NT2/D1 (cell line): ENCODE data around the gene RPL38.

Experiments used
- DNase-seq: peaks from one replicate; pipeline ENCODE4 v3.0.0-alpha.2; 2011; ENCODE audit warnings: low read depth, low spot score
- H3K27me3 ChIP-seq: 2 replicates; pipeline ENCODE4 v1.6.0; 2011; ENCODE audit warnings: mild to moderate bottlenecking; ENCODE audit not compliant: insufficient read length, insufficient read depth
- H3K36me3 ChIP-seq: 2 replicates; pipeline ENCODE4 v1.6.1; 2011; ENCODE audit warnings: mild to moderate bottlenecking, low read length, mixed read lengths; ENCODE audit not compliant: insufficient read depth, insufficient read length
- H3K4me1 ChIP-seq: 2 replicates; pipeline ENCODE4 v1.5.1; 2011; ENCODE audit not compliant: insufficient read depth, insufficient read length
- H3K4me3 ChIP-seq: 2 replicates; pipeline ENCODE4 v1.5.1; 2011; ENCODE audit warnings: low read depth; ENCODE audit not compliant: insufficient read length
- H3K9ac ChIP-seq: 2 replicates; pipeline ENCODE4 v1.6.0; 2011; ENCODE audit warnings: low read depth; ENCODE audit not compliant: insufficient read length
- H3K9me3 ChIP-seq: 2 replicates; pipeline ENCODE4 v1.5.1; 2011; ENCODE audit warnings: mild to moderate bottlenecking, low read length; ENCODE audit not compliant: insufficient read depth
- SUZ12 ChIP-seq: IDR thresholded peaks from 2 replicates; pipeline ENCODE4 v1.6.1; 2011; ENCODE audit not compliant: insufficient read length, insufficient read depth; ENCODE audit errors: extremely low read depth
- YY1 ChIP-seq: IDR thresholded peaks from 2 replicates; pipeline ENCODE4 v1.6.1; 2011; ENCODE audit not compliant: insufficient read length, insufficient read depth
- ZNF274 ChIP-seq: IDR thresholded peaks from 2 replicates; pipeline ENCODE4 v1.6.1; 2011; ENCODE audit warnings: mild to moderate bottlenecking, low read depth, low read length

RPL38 gene

DNA sequence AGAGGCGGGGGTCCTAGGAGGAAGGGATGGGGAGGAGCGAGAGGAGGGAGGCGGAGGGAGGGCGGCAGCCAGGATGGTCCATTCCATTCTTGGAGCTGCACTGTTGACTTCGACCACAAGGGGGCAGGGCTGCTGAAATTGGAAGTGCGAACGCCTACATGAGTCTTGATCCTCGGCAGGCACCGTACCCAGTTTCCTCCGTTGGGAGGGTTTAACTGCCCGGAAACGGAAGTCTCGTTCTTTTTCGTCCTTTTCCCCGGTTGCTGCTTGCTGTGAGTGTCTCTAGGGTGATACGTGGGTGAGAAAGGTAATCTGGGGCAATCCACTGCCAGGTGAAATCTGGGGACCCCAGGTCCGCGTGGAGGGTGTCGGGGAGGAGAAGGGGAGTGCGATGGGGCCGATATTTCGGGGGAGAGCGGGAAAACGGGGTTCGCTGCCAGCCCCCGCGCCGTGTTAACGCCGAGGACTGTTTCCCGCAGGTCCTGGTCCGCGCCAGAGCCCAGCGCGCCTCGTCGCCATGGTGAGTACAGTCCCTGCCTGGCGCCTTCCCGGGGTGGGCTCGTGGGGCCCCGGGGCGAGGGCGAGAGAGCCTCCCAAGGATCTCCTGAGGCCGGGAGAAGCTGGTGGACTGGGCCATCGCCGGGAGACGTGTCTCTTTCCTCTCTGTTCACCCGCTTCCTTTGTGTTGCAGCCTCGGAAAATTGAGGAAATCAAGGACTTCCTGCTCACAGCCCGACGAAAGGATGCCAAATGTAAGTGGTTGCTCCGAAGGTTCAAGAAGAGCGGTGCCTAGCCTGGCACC is at the start of gene RPL38:
Gene RPL38, plus strand, starts transcription at position 240 of the 802 bp plus-strand sequence. Its CDS starts 278 bp downstream, at position 518.
- Histone ChIP-seq H3K4me3 (peak within 1 kb of the TSS; percentile 100), H3K36me3 (peaks cover 48% of the 10 kb centered on the region), H3K27me3 (peaks cover 30% of the 10 kb centered on the region), H3K4me1 (peaks cover 13% of the 10 kb centered on the region), H3K9ac (peak within 1 kb of the TSS; percentile 100), H3K9me3 (no peaks in the 10 kb centered on the region)
- DNase-seq: peak; percentile 96
- TF ChIP-seq YY1 (no peak), SUZ12 (no peak), ZNF274 (no peak)

DNA sequence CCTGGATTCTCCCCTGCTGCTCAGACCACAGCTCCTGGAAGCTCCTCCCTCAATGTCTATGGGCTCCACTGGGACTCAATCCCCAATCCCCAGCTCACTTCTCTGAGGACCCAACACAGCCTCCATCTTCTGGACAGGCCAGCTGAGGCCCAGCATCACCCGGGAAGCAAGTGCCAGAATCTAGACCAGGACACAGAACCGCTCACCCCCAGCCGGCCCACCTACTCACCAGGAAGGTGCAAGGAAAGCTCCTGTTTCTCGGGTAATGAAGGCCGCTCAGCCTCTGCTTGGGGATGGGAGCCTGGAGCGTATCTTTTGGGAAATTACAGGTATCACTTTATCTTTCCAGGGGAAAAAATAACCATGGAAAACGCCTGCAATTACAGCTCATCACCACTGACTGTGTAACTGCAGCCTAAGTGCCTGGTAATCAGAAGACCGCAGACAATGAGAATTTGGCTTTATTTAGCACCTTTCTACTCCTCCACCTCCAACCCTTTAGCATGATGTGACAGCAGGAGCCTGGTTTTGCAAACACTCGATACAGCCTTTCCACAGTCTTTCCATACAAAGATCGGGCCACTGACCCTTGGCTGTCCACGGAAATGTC is 49.6 kb upstream of the RPL38 start:
- TF ChIP-seq ZNF274: no peak
- no peak for TF ChIP-seq YY1
- TF ChIP-seq SUZ12: no peak
- no peaks in the 10 kb centered on the region for H3K36me3 ChIP-seq
- H3K4me1 ChIP-seq: peaks cover 3% of the 10 kb centered on the region
- H3K9me3 ChIP-seq: peaks cover 11% of the 10 kb centered on the region; the same call in 1 of the 2 replicates
- no peak overlapping the region for H3K4me3 ChIP-seq
- no peak overlapping the region for H3K9ac ChIP-seq
- no peaks in the 10 kb centered on the region for H3K27me3 ChIP-seq
- no peak for DNase-seq

DNA sequence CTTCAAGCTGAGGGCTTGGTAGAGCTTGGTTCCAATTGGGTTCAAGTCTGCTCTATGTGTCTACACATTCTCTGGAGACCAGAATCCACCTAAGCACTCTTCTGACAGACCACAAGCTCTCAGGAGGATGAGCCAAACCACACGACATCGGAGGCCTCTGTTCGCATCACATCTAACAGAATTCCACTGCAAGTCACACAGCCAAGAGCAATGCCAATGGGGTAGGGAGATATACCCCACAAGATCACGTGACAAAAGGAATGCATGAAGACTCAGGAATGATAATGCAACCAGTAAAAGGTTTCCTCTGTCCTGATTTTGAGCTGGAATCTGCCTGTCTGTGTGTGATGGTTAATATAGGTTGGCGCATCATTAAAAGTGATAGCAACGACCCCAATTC is 46.6 kb upstream of the RPL38 start:
- Histone ChIP-seq H3K27me3 (peaks cover 2% of the 10 kb centered on the region), H3K4me3 (no peak overlapping the region), H3K9me3 (peaks cover 15% of the 10 kb centered on the region; the same call in 1 of the 2 replicates), H3K9ac (no peak overlapping the region), H3K4me1 (peaks cover 3% of the 10 kb centered on the region), H3K36me3 (no peaks in the 10 kb centered on the region)
- no peak for TF ChIP-seq ZNF274
- no peak for TF ChIP-seq YY1
- no peak for TF ChIP-seq SUZ12
- DNase-seq: no peak

DNA sequence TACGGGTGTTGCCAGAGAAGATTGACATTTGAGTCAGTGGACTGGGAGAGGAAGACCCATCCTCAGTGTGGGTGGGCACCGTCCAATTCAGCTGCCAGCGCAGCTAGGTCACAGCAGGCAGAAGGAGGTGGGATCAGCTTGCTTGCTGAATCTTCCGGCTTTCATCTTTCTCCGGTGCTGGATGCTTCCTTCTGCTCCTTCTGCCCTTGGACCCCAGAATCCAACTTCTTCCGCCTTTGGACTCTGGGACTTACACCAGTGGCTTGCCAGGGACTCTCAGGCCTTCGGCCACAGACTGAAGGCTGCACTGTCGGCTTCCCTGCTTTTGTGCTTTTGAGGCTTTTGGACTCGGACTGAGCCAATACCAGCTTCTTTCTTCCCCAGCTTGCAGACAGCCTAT is 46.1 kb upstream of the RPL38 start:
- H3K27me3 ChIP-seq: peaks cover 2% of the 10 kb centered on the region
- H3K9me3 ChIP-seq: peaks cover 15% of the 10 kb centered on the region; the same call in 1 of the 2 replicates
- no peaks in the 10 kb centered on the region for H3K36me3 ChIP-seq
- peaks cover 3% of the 10 kb centered on the region for H3K4me1 ChIP-seq
- H3K9ac ChIP-seq: no peak overlapping the region
- DNase-seq: no peak
- H3K4me3 ChIP-seq: no peak overlapping the region
- no peak for TF ChIP-seq YY1
- TF ChIP-seq SUZ12: no peak
- TF ChIP-seq ZNF274: no peak

DNA sequence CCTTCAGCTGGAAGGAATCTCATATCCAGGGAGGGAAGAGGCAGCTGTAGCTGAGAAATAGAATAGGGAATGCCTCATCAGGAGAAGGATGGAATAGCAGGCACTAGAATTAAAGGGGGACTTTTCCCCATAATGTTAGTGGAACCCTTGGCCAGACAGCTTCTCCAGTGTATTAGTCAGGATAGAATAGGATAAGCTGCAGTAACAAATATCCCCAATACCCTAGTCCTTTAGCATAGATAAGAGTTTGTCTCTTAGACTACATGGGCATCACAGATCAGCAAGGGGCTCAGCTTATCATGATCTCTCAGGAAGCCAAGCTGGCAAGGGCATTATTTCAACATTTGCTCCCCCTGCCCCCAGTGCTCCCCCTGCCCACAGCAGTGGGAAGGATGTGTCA is 44.7 kb upstream of the RPL38 start:
- Histone ChIP-seq H3K36me3 (no peaks in the 10 kb centered on the region), H3K9me3 (peaks cover 15% of the 10 kb centered on the region; the same call in 1 of the 2 replicates), H3K9ac (no peak overlapping the region), H3K4me3 (no peak overlapping the region), H3K27me3 (peaks cover 2% of the 10 kb centered on the region), H3K4me1 (peaks cover 8% of the 10 kb centered on the region)
- DNase-seq: no peak
- TF ChIP-seq ZNF274: no peak
- no peak for TF ChIP-seq SUZ12
- no peak for TF ChIP-seq YY1

DNA sequence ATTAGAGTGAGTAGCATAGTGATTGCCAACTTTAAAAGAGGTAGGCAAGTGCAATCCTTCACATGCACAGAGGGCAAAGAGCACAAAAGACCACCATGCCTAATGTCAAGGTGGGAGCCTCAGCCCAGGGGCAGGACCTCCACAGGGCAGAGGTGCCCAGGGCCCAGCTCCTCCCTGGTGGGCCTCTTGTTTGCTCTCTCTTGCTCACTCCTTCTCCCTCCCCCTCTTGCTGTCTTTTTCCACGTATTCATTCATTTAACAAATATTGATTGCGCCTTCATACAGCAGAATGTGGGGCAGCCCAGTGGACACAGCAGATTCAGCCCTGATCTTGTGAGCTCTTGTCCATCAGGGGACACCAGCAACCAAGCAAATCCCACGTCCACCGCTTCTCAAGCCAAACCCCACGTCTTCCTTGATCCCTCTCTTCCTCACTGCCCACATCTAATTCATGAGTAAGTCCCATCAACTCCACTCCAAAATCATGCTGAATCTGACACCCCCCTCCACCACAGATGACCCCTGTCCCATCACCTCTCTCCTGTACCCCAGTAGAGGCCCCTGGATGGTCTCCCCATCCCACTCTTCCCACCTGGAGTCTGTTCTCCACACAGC is 44.1 kb upstream of the RPL38 start:
- Histone ChIP-seq H3K4me3 (no peak overlapping the region), H3K9me3 (peaks cover 15% of the 10 kb centered on the region; the same call in 1 of the 2 replicates), H3K9ac (no peak overlapping the region), H3K27me3 (peaks cover 2% of the 10 kb centered on the region), H3K36me3 (no peaks in the 10 kb centered on the region), H3K4me1 (peaks cover 12% of the 10 kb centered on the region)
- TF ChIP-seq YY1 (no peak), SUZ12 (no peak), ZNF274 (no peak)
- DNase-seq: no peak
